ENCODE data around the gene MCOLN3. TPM values are rescaled to one million over a fixed set of nuclear protein-coding genes. Genes with fewer than 3 reads are reported as not detected.

The MCOLN3 gene, protein sequence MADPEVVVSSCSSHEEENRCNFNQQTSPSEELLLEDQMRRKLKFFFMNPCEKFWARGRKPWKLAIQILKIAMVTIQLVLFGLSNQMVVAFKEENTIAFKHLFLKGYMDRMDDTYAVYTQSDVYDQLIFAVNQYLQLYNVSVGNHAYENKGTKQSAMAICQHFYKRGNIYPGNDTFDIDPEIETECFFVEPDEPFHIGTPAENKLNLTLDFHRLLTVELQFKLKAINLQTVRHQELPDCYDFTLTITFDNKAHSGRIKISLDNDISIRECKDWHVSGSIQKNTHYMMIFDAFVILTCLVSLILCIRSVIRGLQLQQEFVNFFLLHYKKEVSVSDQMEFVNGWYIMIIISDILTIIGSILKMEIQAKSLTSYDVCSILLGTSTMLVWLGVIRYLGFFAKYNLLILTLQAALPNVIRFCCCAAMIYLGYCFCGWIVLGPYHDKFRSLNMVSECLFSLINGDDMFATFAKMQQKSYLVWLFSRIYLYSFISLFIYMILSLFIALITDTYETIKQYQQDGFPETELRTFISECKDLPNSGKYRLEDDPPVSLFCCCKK
- total RNA-seq = under 0.01 TPM in 1 of 2 replicates, not detected in the other

DNA sequence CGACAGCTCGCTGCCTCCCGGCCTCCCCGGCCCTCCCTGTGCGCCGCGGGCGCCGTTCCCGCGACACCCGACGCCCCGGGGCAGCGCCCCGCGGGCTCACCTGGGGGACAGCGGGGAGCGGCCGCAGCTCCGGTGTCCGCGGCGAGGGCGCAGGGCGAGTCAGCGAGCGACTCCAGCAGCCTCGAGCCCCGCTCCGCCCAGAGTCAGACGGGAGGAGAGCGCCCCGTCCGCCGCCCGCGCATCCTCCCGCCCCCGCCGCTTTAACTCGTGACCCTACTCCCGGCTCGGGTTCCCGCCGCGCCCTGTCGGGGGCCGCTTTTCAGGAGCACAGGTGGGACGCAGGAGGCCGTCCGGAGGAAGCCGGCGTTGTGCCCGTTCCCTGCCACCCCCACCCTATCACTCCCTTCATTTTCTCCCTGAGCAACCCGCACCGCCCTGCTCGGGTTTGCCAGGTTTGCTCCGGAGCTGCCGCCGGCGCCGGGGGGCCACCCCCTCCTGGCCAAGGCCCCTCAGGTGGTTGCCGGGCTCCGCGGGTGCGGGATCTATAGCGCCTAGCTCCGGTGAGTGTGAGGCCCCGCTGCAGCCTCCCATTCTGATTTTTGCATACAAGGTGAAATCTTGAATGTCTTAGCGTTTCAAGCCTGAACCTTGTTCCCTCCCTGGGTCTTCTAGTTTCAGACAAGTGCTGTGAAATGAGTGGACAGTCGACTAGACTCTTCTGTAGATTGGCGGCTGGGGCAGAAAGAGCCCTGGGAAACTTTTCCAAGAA is at the start of gene MCOLN3:
TSS of gene MCOLN3 (minus strand) at position 205 of the 769 bp plus-strand sequence. CDS start 3,140 bp downstream, outside the sequence.

DNA sequence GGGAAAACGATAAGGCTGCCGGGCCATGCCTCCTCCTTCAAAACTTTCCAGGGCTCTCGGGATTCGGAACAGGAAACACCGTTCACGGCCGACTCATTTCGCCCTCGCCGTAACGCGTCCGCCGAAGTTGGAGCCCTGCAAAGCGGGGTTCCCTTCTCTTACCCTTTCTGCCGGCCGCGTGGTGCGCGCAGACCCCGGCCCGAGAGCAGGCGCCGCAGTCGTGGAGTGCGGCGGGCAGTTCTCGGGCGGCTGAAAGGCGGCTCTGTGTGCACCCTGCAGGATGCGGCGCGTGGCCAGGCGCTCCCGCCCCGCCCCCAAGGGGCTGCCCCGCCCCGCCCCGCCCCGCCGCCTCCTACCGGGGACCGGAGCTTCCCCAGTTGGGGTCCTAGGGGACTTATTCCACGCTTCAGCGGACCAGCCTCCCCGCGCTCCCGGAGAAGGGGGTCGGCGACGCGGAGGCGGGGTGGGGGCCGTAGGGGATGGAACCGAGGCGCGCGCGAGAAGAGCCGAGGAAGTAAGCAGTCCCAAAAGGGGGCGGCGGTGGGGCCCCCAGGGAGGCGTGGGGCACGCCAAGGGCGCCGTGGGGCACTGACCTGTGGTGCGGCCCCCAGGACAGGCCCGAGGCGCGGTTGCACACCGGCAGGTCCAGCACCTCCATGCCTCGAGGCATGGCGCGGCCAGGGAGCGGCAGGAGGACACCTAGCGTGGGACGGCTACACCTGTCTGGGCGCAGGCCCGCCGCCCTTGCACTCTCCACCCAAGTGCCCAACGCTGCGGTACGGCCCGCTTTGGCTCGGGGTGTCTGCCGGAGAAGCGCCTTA is 51.2 kb downstream of the MCOLN3 start, which contains the start of gene MCOLN2:
TSS of gene MCOLN2 (minus strand) at position 268 of the 821 bp plus-strand sequence. CDS start at position 27, 241 bp downstream.

Other genes with a start within 250 kb of the MCOLN3 start
- 0.09 and 0.11 TPM in 2 replicates for gene LPAR3, start 155.3 kb downstream of the MCOLN3 start, total RNA-seq
- gene MCOLN2, start 51.4 kb downstream of the MCOLN3 start, total RNA-seq = under 0.01 TPM in 1 of 2 replicates, not detected in the other
- gene SYDE2, start 152.5 kb upstream of the MCOLN3 start, total RNA-seq = 3.3 and 4.1 TPM in 2 replicates
- gene C1orf52, start 211.2 kb upstream of the MCOLN3 start, total RNA-seq = 8.3 and 20.2 TPM in 2 replicates
- gene BCL10, start 228.1 kb upstream of the MCOLN3 start, total RNA-seq = 49.8 and 68.6 TPM in 2 replicates

Measured in dermis lymphatic vessel endothelial cell (primary cell).